Activated CD4-positive, alpha-beta T cell treated with anti-CD3 and anti-CD28 coated beads, Interleukin-2, amount 50 U/mL, for 1 hour (primary cell): ENCODE data around the gene IFIT3.
"Not testable (repeated sequence)": the region's sequence is repeated elsewhere in the genome, so short reads cannot be mapped to it uniquely, and the experiment has no call there.

Experiments used
- DNase-seq: peaks from one replicate; pipeline ENCODE4 v3.0.0-alpha.2; 2020

Gene IFIT3

GRCh38 chr10:89304026-89304425, 23.8 kb upstream of the IFIT3 start:
- no peak for DNase-seq

- no peak for DNase-seq
Measured at GRCh38 chr10:89304446-89304845, 23.4 kb upstream of the IFIT3 start.

- DNase-seq = no peak
Measured at GRCh38 chr10:89304925-89305324, 22.9 kb upstream of the IFIT3 start.

- no peak for DNase-seq
Measured at GRCh38 chr10:89305766-89306433, 21.9 kb upstream of the IFIT3 start.

GRCh38 chr10:89306434-89307268, 21.1 kb upstream of the IFIT3 start:
- DNase-seq = no peak

- DNase-seq = no peak
Measured at GRCh38 chr10:89307269-89307577, 20.6 kb upstream of the IFIT3 start.

GRCh38 chr10:89308266-89308665, 19.5 kb upstream of the IFIT3 start:
- DNase-seq = no peak

- DNase-seq = no peak
Measured at GRCh38 chr10:89308736-89309135, 19.1 kb upstream of the IFIT3 start.

GRCh38 chr10:89309156-89310055, 18.4 kb upstream of the IFIT3 start:
- DNase-seq = no peak

GRCh38 chr10:89310056-89310893, 17.5 kb upstream of the IFIT3 start:
- no peak for DNase-seq

GRCh38 chr10:89312973-89313372, 14.8 kb upstream of the IFIT3 start:
- no peak for DNase-seq

- DNase-seq = no peak
Measured at GRCh38 chr10:89314676-89315075, 13.1 kb upstream of the IFIT3 start.

GRCh38 chr10:89318047-89318446, 9.8 kb upstream of the IFIT3 start:
- not testable (repeated sequence) for DNase-seq

- DNase-seq = not testable (repeated sequence)
Measured at GRCh38 chr10:89325081-89325480, 2.7 kb upstream of the IFIT3 start.

GRCh38 chr10:89325856-89326255, 1.9 kb upstream of the IFIT3 start:
- DNase-seq = not testable (repeated sequence)

- DNase-seq = no peak
Measured at GRCh38 chr10:89329151-89329550, 1.4 kb downstream of the IFIT3 start.

GRCh38 chr10:89330014-89330413, 2.2 kb downstream of the IFIT3 start:
- DNase-seq = not testable (repeated sequence)

- no peak for DNase-seq
Measured at GRCh38 chr10:89330537-89331212, 2.9 kb downstream of the IFIT3 start.

- DNase-seq = not testable (repeated sequence)
Measured at GRCh38 chr10:89331487-89332122, 3.8 kb downstream of the IFIT3 start.

GRCh38 chr10:89332123-89332633, 4.4 kb downstream of the IFIT3 start:
- no peak for DNase-seq

- DNase-seq = no peak
Measured at GRCh38 chr10:89335226-89335625, 7.4 kb downstream of the IFIT3 start.
